SK-N-MC (cell line): Measurements from ENCODE around the gene ZNF343.

ENCODE experiments used
- EZH2 ChIP-seq: fragments of 200-600 bp; sonication (generic); IDR thresholded peaks from one replicate; pipeline ENCODE4 v1.6.1; 2017; ENCODE audit warnings: antibody characterized with exemption
- POLR2AphosphoS5 ChIP-seq: IDR thresholded peaks from 2 replicates; pipeline ENCODE4 v1.6.1; 2012; ENCODE audit warnings: mild to moderate bottlenecking, low read depth, low read length, borderline replicate concordance

DNA sequence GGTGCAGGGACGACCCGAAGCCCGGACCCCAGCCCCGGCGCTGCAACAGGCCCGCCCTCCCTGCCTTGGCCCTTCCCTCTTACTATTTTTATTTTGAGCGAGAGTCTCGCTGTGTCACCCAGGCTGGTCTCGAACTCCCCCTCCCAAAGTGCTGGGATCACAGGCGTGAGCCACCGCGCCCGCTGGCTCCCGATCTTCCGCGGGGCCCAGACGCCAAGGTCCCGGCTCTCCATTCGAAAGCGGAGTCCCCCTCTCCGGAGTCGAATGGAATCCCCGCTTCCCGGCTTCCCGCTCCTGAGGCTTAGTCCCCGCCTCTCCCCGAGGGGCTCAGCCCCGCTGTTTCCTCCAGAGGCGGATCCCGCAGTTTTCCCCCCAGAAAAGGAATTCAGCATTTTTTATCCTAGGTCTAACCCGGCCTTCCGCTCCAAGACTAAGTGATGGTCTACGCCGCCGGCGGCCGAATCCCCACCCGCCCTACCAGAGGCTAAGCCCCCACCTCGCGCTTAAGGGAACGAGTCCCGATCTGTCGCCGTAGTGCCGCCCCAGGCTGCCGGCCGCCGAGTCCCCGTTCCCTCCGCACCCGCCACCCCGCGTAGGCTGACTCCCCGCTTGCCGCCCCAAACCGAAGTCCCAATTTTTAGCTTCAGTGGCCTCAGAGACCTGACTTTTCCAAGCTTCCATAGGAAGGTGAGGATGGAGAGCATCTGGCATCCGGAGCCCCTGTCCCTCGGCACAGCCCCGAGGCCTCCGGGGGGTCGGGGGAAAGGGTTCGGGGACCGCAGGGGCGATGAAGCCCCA is 16.2 kb upstream of the ZNF343 start:
- peak; percentile 39; the same call in 1 of the 2 replicates for TF ChIP-seq POLR2AphosphoS5
- no peak for TF ChIP-seq EZH2
